GM21526 (cell line): ENCODE measurements around the gene ITGB1BP1.

Source experiments
- ATAC-seq: cut with Tn5 transposase; IDR thresholded peaks from one replicate; pipeline ENCODE4 v1.9.1; 2021; ENCODE audit warnings: moderate library complexity; ENCODE audit not compliant: unreplicated experiment, low FRiP score

The ITGB1BP1 gene

DNA sequence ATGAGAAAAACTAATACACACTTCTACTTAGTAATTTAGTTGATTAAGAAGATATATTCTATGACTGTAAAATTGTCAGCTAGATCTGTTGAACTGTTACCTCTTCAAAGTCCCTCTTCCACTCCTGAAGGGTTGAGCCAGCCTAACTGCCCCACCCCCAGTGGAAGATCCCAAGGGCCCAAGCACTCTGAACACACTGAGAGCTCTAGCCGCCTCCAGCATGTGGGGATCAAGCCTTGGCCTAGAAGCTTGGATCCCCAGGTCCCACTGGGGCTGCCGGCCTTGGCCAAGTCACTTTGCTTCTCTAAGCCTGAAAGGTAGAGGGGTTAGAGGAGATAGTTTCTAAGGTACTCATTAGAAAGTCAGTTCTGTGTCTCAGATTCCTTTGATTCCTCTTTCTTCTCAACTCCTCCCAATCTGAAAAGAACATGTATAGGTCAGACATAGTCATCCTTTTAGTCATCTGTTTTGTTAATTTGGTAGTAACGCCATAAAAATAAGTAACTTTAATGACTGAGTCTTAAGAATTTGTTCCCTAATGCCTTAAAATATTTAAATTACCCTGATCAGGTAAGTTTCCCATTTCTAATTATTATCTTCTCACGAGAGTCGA lies 5.7 kb upstream of the ITGB1BP1 start:
- no peak for ATAC-seq

DNA sequence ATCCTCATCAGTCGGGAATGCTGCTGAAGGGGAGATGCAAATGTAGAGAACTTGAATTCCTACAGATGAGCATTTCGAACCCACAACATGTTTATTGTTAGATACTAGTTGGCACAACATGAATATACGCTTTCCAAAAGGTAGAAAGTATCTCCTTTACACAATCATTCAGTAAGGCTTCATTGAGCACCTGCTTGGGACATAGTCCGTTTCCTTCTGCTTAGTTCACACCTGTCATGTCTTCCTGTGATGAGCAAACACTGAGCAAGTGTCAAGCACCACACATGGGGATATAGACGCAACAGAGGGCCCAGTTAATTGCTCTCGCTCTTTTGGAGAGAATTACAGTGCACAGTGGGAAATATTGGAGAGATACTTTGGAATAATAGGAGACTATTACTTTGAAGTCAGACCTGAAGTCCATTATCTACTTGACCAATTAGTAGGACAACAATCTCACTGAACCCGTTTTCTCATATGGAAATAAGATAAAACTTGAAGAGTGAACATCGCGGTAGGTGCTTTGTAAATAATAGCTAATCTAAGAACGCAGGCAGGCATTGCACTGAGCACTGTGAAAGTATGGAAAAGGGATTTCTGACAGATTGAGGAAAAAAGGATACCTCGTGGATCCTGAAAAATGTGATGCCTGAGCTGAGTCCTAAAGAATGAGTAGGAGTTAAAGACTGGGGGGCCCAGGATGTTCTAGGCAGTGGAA lies 1.3 kb upstream of the ITGB1BP1 start:
- ATAC-seq = no peak

GRCh38 chr2:9423922-9424272 lies 569 bp upstream of the ITGB1BP1 start:
- peak; percentile 4 for ATAC-seq

GRCh38 chr2:9422321-9423099 lies 818 bp downstream of the ITGB1BP1 start:
- ATAC-seq = peak; percentile 26

GRCh38 chr2:9420495-9420894 lies 2.8 kb downstream of the ITGB1BP1 start:
- no peak for ATAC-seq

GRCh38 chr2:9419541-9419940 lies 3.8 kb downstream of the ITGB1BP1 start:
- no peak for ATAC-seq

GRCh38 chr2:9418746-9419145 lies 4.6 kb downstream of the ITGB1BP1 start:
- ATAC-seq = no peak

DNA sequence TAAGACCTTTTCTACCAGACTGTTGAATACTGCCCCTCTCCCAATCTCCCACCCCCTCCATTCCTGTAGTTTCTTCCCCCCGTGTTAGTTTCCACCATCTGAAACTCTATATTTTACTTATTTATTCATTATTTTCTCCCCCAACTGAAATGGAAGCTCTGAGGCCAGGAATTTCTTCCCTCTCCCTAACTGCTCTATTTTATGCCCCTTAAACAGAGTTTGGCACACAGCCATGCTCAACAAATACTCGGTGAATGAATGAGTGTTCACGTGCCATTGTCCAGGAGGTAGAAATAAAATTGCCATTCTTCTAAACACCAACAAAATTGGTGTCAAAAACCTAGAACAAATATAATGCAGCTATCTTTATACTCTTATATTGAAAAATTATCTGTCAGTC lies 5.6 kb downstream of the ITGB1BP1 start:
- ATAC-seq = no peak

GRCh38 chr2:9416962-9417316 lies 6.4 kb downstream of the ITGB1BP1 start:
- no peak for ATAC-seq

DNA sequence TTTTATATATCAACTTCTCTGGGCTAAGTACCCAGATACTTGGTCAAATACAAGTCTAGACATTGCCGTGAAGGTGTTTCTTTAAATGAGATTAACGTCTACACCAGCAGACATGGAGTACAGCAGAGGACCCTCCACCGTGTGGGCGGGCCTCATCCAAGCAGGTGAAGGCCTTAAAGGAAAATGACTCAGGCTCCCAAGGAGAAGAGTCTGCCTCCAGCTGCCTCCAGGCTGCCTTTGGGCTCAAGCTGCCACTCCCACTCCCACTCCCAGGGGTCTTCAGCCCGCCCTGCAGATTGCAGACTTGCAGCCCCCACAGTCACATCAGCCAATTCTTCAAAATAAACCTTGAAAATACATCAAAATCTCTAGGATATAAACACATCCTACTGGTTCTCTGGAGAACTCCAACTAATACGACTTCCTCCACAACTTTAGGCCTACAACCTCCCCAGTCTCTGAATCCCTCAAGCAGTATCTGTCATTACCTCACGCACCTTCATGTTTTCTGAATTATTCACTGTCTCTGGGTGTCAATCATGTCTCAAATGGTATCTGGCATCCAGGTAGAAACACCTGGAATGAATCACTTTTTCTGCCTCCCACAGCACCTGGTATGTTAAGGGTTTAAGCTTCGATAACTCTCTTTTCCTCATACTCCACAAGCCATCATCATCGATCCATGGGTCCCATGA lies 6.9 kb downstream of the ITGB1BP1 start:
- no peak for ATAC-seq

DNA sequence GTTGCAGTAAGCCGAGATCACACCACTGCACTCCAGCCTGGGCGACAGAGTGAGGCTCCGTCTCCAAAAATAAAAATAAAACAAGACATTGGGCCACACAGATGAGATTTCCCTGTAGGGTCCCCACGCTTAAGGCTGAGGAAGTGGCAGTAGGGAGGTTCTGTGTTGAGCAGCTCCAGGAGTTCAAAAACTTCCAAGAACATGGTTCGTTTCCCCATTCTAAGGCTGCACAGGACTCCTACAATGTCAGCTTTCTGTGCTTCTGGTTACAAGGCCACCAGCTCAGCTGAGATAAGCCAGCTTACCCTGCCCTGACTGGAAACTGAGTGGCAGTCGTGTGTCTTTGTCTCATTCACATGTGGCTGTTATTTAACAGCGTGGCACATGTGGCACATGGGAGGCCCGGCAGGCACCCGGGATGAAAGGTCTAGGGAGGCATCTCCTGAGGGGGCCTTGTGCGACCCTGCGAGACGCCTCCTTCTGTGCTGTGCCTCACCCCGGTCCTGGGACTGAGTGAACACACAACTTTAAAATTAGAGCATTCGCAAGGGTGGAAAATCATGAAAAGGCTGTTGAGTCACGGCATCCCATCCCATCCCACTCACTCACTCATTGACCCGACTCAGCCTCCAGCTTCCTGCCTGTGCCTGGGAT lies 7.7 kb downstream of the ITGB1BP1 start:
- ATAC-seq = no peak

DNA sequence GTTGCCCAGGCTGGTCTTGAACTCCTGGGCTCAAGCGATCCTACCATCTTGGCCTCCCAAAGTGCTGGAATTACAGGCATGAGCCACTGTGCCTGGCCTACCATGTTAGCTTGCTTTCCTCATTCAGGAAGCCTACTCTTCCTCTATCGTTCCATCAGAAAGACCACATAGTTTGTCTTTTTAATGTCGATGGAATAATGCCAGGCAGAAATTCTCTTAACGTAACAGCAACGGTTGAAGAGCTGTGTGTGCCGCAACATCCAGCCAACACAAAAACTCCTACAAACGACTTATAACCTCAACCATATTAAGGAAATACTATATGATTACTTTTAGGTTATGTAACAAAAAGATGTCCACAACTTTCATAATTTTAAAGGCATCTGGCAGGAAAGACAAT lies 10.5 kb downstream of the ITGB1BP1 start:
- no peak for ATAC-seq

- ATAC-seq = no peak
Measured at GRCh38 chr2:9410108-9410507, 13.2 kb downstream of the ITGB1BP1 start.

GRCh38 chr2:9408641-9409151 lies 14.6 kb downstream of the ITGB1BP1 start:
- ATAC-seq = no peak

GRCh38 chr2:9407363-9407811 lies 15.9 kb downstream of the ITGB1BP1 start:
- ATAC-seq = no peak

- no peak for ATAC-seq
Measured at GRCh38 chr2:9406529-9407362, 16.6 kb downstream of the ITGB1BP1 start.

DNA sequence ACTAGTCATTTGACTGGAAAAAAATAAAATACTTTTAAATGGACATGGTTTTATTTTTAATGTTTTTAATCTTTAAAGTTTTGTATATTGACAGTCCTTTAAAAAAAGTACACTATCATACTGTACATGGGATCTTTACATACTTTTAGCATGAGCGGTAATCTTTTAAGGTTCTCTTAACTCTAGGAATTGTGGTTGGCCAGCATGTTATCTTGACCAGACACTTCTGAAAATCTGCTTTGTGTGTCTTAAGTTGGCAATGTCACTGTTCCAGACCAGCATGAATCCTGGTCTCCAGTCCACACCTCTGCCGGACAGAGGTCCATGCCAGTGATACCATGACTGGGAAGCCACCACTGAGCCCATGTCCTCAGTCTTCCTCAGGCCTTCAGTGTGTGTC lies 17.7 kb downstream of the ITGB1BP1 start:
- no peak for ATAC-seq

- ATAC-seq = no peak
Measured at GRCh38 chr2:9404451-9404850, 18.9 kb downstream of the ITGB1BP1 start.

- no peak for ATAC-seq
Measured at GRCh38 chr2:9403924-9404323, 19.4 kb downstream of the ITGB1BP1 start.
